Fibroblast of the conjunctiva (primary cell): Measurements from ENCODE around the gene ADD3.
"Not testable (repeated sequence)": the region's sequence is repeated elsewhere in the genome, so short reads cannot be mapped to it uniquely, and the experiment has no call there.

Source experiments
- DNase-seq: peaks from one replicate; pipeline ENCODE4 v3.0.0-alpha.2; 2010; ENCODE audit warnings: low read depth

ADD3 gene

DNA sequence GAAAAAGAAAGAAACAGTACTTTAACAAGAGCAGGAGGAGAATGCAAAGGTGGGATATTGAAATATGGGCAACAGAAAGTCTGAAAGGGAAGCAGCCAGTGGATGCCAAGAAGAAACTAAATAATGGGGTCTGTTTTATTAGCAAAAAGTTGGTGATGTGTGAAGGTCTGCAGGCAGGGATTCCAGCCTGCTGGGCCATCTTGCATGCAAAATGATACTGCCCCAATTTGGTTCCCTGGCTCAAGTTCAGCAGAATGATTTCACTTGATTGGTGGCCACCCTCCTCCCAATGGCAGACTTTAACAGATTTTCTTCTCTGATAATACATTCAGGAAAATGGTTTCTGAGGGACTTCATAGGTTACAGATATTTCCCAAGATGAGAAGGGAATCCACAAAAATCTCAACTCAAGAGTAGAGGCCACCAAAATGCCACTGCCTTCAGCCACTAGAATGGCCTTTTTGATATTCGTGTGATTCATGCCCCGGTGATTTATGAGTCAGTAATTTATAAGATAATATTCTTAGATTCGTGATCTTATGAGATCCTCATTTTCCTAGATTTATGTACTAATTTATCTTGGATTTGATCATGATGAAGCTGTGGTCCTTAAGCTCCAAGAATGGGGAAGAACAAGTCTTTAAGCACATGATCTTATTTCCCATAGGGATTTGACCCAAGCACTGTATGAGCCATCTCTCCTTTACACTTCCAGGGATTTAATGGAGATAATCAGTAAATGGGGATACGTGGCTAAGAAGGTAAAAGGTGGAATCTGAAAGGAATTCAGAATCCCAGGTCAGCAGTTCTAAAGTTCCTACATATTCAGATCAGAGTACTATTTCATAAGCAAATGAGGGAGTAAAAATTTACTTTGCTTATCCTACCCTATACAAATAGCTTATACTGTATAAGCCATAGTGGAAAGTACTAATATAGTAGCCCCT, 32.3 kb upstream of the ADD3 start:
- DNase-seq = no peak

- DNase-seq = no peak
Observed at GRCh38 chr10:109976681-109977080, 31.1 kb upstream of the ADD3 start.

- no peak for DNase-seq
Observed at GRCh38 chr10:109977382-109977806, 30.4 kb upstream of the ADD3 start.

GRCh38 chr10:109978481-109978880, 29.3 kb upstream of the ADD3 start:
- peak; percentile 70 for DNase-seq

- no peak for DNase-seq
Observed at GRCh38 chr10:109979215-109979614, 28.6 kb upstream of the ADD3 start.

DNA sequence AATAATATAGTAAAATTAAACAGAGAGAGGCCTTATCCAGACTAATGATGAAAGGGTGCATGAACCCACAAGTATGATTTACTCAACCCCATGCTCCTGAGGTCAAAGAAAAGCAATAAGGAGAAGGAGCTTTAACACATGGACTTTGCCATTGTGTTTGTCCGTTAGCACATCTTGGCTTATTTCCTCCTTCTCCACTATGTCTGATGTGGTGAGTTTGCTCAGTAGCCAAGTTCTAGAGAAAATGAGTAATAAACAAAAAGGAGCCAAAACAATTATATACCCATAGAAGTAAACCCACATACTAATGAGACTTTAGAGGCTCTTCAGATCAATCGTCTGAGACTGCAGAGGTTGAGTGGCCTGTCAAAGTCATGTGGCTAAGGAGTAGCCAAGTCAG, 26.1 kb upstream of the ADD3 start:
- no peak for DNase-seq

GRCh38 chr10:109982123-109982522, 25.7 kb upstream of the ADD3 start:
- no peak for DNase-seq

- DNase-seq = no peak
Observed at GRCh38 chr10:109982812-109983211, 25.0 kb upstream of the ADD3 start.

DNA sequence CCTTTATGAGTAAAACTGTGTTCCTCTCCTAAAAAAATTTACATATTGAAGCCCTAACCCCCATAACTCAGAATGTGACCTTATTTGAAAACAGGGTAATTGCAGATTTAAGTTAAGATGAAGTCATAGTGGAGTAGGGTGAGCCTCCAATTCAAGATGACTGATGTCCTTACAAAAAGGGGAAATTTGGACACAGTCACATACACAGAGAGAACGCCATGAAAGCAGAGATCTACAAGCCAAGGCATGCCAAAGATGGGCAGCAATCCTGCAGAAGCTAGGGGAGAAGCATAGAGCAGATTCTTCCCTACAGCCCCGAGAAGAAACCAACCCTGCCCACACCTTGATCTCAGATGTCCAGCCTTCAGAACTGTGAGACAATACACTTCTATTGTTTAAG, 23.8 kb upstream of the ADD3 start:
- DNase-seq = no peak

DNA sequence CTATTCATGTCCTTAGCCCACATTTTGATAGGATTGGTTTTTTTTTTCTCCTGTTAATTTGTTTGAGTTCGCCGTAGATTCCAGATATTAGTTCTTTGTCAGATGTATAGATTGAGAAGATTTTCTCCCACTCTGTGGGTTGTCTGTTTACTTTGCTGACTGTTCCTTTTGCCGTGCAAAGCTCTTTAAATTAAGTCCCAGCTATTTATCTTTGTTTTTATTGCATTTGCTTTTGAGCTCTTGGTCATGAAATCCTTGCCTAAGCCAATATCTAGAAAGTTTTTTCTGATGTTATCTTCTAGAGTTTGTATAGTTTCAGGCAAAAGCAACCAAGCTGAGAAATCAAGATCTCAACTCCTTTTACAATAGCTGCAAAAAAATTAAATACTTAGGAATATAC, 22.0 kb upstream of the ADD3 start:
- not testable (repeated sequence) for DNase-seq

DNA sequence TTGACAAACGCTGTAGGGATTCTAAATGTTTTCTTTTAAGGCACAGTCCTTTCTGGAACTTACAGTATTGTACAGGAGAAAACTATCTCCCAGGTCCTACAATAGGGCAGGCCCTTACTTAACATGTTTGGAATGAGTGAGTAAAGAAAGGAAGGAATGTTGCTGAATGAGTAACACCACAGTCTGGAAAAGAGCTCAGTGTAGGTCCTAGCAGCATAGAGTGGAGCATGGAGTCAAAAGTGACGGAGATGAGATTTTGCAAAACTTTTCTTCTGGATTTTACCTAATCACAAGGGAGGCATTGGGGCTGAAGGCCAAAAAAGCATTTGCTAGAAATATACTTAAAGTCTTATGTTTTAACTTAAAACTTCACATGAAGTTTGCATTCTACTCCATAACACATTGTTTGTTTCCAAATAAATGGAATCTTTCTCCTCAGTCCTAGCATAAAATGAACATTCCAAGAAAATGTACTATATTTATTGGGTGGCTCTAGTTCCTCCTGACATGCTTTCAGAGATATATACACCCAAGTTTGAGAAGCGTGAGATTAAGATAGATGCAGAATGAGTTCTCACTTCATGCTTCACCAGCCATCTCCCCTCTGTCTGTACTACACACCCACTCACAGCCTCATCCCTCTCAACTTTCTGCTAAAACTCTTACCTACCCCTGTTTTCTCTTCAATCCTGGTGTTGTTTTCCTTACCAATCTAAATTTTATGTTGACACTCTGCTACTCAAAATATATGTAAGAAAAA, 20.2 kb upstream of the ADD3 start:
- no peak for DNase-seq

- DNase-seq = no peak
Observed at GRCh38 chr10:109988212-109988596, 19.6 kb upstream of the ADD3 start.

DNA sequence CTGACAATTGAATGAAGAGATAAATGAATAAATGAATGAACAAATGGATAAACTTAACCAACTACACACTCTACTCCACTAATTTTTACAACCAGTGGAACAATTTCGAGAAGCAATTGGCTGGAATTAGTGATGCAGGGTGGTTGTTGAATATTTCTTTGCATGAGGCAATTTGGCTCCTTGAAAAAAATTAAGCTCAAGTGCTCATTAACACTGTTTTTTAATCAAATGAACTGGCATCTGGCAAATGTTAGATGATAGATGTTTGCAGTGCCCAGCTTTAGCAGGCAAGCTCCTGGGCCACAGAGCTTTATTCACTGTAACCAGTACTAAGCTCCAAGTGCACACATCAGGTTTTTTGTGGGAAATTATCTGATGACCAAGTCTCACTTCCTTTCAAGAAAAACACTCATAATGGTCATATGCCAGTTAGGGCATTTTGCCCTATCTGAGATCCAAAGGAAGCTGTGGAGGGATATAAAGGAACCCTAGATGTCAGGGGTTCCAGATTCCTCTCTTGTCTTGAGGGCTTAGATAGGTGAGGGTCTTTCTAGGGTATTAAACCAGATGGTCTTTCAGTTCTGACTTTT, 16.4 kb upstream of the ADD3 start:
- DNase-seq = no peak

DNA sequence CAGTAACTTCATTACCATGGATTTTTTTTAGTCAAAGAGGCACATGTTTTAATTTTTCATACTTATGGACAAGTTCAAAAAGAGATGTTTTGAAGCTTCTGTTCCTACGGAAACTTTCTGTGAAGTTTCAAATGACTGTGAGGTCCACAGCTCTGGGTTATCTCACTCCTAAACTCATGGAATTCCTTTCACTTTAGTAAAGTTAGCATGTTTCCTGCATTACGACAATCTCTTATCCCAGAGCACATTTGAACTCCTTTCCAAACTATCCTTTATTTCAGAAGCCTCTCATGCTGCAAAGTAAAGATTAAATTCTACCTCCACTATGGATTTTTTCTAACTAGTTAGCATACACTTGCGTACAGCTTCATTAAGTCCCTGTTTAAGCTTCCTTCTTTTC, 15.3 kb upstream of the ADD3 start:
- DNase-seq = no peak

DNA sequence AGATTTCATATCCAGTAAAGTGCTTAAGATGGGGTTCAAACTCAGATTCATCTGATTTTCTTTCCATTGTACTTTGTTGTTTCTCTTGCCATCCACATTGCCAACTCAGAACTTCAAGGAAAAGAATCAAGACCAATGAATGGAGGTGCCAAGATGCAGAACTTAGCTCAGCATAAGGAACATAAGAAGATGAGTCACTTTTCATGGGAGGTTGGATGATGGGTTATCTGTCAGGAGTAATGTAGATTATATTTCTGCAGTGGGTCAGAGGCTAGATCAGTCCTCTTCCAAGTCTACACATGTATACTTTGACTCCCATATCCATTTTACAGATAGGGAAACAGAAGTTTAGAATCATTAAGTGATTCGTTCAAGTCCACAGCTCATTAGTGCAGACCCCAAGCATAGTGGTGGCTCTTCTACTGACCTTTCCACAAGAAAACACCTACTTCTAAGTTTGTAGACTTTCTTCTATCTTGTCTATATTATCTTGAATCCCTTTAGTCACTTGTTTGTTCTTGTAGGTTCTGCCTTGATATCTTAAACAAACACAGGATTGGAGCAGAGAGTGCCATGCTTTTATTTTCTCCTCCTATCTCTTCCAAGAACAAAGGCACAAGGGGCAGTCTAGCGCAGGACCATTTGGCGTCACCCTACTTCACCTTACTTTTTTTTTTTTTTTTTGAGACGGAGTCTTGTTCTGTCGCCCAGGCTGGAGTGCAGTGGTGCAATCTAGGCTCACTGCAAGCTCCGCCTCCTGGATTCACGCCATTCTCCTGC, 14.0 kb upstream of the ADD3 start:
- no peak for DNase-seq

DNA sequence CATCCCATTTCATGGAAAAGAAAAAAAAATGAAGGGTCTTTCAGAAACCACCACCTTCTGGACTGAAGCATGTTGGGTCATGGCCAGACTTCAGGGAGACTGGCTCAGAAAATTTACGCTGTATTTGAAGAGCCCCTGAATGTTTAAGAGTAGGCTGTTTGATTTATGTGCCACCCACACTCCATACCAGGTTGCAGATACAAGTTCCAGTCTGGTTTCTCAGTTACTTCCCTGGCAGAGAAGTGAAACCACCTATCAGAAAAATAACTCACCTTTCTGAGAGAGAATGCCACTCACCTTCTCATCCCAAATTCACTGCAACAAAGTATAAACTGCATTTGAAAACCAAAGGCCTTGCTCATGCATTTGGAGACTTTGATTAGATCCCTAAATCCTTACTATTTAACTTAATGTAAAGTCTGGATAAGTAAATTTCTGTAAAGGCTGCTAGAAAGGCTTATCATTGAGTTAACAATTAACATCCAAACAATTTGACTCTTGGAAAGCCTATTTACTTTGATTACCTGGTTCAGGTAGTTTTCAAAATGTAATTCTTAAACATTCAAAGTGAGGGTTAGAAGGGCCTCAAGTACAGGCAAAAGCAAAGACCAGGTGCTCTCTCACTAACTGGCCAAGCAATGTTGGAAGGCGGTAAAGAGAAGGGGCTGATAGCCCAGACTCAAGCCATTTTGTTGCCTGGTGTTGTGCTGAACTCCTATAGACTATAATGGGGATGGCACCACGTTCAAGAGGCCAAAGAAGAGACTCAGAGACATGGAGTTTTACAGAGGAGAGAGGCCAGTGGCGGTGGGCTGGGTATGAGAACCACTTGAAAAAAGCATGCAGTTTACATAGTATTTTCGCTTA, 12.8 kb upstream of the ADD3 start:
- DNase-seq = no peak

DNA sequence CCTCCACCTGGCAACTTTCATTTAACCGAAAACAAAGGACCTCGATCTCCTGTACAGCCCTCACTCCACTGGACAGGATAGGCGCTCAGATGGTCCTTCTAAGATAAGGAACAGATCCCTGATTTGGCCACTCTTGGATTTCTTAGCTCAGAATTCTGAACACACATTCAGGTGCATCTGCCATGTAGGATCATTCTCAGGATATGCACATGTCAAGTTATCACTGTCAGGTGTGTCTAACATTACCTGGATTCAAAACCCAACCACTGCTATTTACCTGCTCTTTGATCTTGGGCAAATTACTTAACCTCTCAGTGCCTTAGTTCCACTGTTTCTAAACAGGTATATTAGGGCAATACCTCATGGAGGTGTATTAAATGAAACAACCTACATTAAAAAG, 12.2 kb upstream of the ADD3 start:
- no peak for DNase-seq

- no peak for DNase-seq
Observed at GRCh38 chr10:109996225-109996624, 11.6 kb upstream of the ADD3 start.

DNA sequence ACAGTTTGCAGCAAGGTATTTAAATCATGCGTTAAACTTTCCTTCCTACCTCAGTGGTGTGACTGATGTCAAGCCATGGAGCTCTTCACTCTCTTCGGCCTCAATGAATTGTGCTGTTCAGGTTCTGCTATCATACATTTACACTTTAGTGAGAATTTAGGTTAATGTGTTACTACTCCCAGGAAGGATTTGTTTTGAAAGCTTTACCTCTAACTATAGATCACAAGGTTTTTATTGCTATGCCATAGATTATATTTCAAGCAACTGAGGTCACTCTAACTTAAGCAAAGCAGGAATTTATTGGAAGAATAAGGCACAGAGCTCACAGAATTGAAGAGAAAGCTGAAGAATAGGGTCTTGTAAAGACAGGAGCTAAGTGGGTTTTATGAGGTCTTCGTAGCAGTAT, 11.0 kb upstream of the ADD3 start:
- DNase-seq = no peak

DNA sequence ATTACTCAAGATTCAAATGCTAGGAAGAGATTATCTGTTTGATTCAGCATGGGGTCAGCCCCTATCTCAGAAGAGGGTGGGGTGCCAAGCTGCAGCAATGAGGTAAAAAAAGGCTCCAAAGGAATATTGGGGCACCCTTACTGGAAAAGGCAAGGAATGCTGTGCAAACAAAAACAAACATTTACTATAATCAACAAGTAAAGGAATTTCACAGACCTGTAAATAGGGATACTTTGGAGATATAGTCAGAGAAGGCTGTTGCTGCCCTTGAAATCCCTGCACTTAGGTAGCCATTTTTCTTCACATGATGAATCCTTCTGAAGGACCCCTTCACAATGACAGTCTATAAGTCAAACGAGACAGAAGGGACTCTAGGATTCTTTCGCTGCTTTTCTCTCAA, 10.6 kb upstream of the ADD3 start:
- DNase-seq = no peak

GRCh38 chr10:109998513-109998912, 9.3 kb upstream of the ADD3 start:
- no peak for DNase-seq
